Lower lobe of right lung (tissue), 2 donors: ENCODE results near the gene CYTH4. TPM values are rescaled to one million over a fixed set of nuclear protein-coding genes. Genes with fewer than 3 reads are reported as not detected.

Source experiments
- ATAC-seq, 2 donors: fragments of 200-7000 bp; cut with Tn5 transposase; one replicate each; pipeline ENCODE4 v1.9.1; 2020 to 2022; ENCODE audit warnings: mild to moderate bottlenecking in 2 of 2, moderate library complexity in 2 of 2
- DNase-seq: peaks from one replicate; pipeline ENCODE4 v3.0.0-alpha.2; 2020
- H3K27ac ChIP-seq: fragments of 200-600 bp; one replicate; pipeline ENCODE4 v1.8.0; 2022
- H3K27me3 ChIP-seq: fragments of 200-600 bp; one replicate; pipeline ENCODE4 v1.8.0; 2022; ENCODE audit warnings: low read depth
- H3K36me3 ChIP-seq: fragments of 200-600 bp; one replicate; pipeline ENCODE4 v1.8.0; 2022; ENCODE audit warnings: mild to moderate bottlenecking
- H3K4me1 ChIP-seq: fragments of 200-600 bp; one replicate; pipeline ENCODE4 v1.8.0; 2022
- H3K4me3 ChIP-seq: fragments of 200-600 bp; one replicate; pipeline ENCODE4 v1.8.0; 2022; ENCODE audit warnings: mild to moderate bottlenecking
- H3K9me3 ChIP-seq: fragments of 200-600 bp; one replicate; pipeline ENCODE4 v1.8.0; 2022
- CTCF ChIP-seq: fragments of 200-600 bp; IDR thresholded peaks from one replicate; pipeline ENCODE4 v1.8.0; 2022; ENCODE audit warnings: antibody characterized with exemption, mild to moderate bottlenecking
- intact Hi-C: fragments of 100-400 bp; cut with DNase I; formaldehyde crosslinking; loops from one replicate; pipeline ENCODE4 v1.11.0; 2022
- total RNA-seq: library from RNA; stranded (reverse); fragmentation: NEBNext Ultra II Directional; extraction: Animal tissue kit (Norgen Biotek cat#: 25700); gene quantifications from one replicate; pipeline ENCODE4 v1.2.1, GENCODE V29; 2021
- donor health status: DM: no; HTN: yes; CAD: no; lungs with severe emphysema.

CYTH4 gene
- total RNA-seq, 1 donor from 2014 or later, result 45.4 TPM

DNA sequence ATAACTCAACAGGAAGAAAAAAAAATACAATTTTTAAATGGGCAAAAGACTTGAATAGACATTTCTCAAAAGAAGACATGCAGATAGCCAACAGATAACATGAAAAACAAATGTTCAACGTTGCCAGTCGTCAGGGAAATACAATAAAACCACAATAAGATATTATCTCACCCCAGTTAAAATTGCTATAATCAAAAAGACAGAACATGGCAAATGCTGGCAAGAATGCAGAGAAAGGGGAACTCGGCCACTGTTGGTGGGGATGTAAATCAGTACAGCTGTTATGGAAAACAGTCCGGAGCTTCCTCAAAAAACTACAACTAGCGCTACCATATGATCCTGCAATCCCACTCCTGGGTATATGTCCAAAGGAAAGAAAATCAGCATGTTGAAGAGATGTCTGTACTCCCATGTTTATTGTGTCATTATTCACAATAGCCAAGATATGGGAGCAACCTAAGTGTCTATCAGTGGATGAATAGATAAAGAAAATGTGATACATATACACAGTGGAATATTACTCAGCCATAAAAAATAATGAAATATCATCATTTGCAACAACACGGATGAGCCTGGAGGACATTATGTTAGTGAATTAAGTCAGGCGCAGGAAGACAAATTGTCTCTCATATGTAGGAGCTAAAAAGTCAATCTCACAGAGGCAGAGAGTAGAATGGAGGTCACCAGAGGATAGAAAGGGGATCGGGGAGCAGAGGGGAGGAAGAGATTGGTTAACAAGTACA lies 12.2 kb upstream of the CYTH4 start:
- ATAC-seq (no peak), DNase-seq (peak; percentile 31)
- Histone ChIP-seq H3K27ac (no peak overlapping the region), H3K4me1 (peaks cover 32% of the 10 kb centered on the region), H3K4me3 (no peak overlapping the region), H3K27me3 (peaks cover 3% of the 10 kb centered on the region), H3K36me3 (no peaks in the 10 kb centered on the region), H3K9me3 (no peaks in the 10 kb centered on the region)
- intact Hi-C loops, result no loop called here
- no peak for TF ChIP-seq CTCF

DNA sequence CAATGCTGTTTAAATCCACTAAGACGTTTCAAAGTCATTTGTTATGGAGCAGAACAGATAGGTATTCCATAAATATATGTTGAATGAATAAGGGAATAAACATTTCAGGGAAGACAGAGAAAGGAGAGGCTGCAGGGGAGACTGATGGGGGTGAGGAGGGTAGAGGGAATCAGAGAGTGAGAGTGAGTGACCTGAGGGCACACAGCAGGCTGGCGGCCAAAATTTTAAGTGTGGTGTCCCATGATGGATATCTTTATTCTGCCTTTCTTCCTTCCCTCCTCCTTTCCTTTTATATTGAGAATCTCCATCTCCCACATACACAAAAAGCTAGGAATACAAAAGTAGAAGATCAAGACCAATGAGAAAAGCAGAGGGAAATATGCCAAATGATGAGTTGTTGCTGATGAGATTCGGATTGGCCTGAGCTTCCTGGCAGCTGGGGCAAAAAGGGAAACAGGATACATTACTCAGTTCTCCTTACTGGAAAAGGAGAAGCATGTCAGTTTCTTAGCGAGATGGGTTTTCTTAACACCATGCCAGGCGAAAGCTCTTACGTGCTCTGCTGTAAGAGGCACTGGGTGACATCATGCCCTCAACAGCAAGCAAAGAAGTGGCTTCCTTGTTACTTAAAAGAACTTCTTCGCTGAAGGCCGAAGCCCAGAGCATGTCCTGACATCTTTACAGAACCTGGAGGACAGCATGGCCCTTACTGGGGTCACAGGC lies 11.2 kb upstream of the CYTH4 start:
- ATAC-seq, result peak; percentile 34 to 55
- DNase-seq, result peak; percentile 60

GRCh38 chr22:37273126-37273845 lies 9.0 kb upstream of the CYTH4 start:
- no peaks in the 10 kb centered on the region for H3K36me3 ChIP-seq
- peak in 1 of 2 donors; percentile 25 for ATAC-seq
- no peaks in the 10 kb centered on the region for H3K9me3 ChIP-seq
- H3K27me3 ChIP-seq, result no peaks in the 10 kb centered on the region
- no peak for TF ChIP-seq CTCF
- H3K27ac ChIP-seq, result peak overlapping the region; percentile 6
- DNase-seq, result peak; percentile 41
- peaks cover 16% of the 10 kb centered on the region for H3K4me1 ChIP-seq
- intact Hi-C loops, result no loop called here
- H3K4me3 ChIP-seq, result no peak overlapping the region

More for the DNA sequence above, 11.2 kb upstream of the CYTH4 start:
- Histone ChIP-seq H3K4me1 (peaks cover 32% of the 10 kb centered on the region), H3K27me3 (peaks cover 3% of the 10 kb centered on the region), H3K36me3 (no peaks in the 10 kb centered on the region), H3K9me3 (no peaks in the 10 kb centered on the region), H3K4me3 (no peak overlapping the region), H3K27ac (peak overlapping the region; percentile 36)
- no peak for TF ChIP-seq CTCF
- intact Hi-C loops, result no loop called here

GRCh38 chr22:37273846-37274225 lies 8.5 kb upstream of the CYTH4 start:
- Histone ChIP-seq H3K4me3 (no peak overlapping the region), H3K27me3 (no peaks in the 10 kb centered on the region), H3K9me3 (no peaks in the 10 kb centered on the region), H3K27ac (peak overlapping the region; percentile 6), H3K36me3 (no peaks in the 10 kb centered on the region), H3K4me1 (peaks cover 15% of the 10 kb centered on the region)
- ATAC-seq (peak in 1 of 2 donors; percentile 3), DNase-seq (peak; percentile 22)
- TF ChIP-seq CTCF, result no peak
- intact Hi-C loops, result no loop called here

- H3K27me3 ChIP-seq, result no peaks in the 10 kb centered on the region
- no peaks in the 10 kb centered on the region for H3K9me3 ChIP-seq
- no peak for TF ChIP-seq CTCF
- H3K27ac ChIP-seq, result no peak overlapping the region
- H3K4me1 ChIP-seq, result peaks cover 11% of the 10 kb centered on the region
- intact Hi-C loops, result no loop called here
- peak; percentile 58 to 80 for ATAC-seq
- H3K4me3 ChIP-seq, result no peak overlapping the region
- H3K36me3 ChIP-seq, result no peaks in the 10 kb centered on the region
- peak; percentile 85 for DNase-seq
These were observed 7.9 kb upstream of the CYTH4 start for GRCh38 chr22:37274380-37274862.
